Liver (tissue), 9 donors: ENCODE measurements around the gene GPR180. TPM values are rescaled to one million over a fixed set of nuclear protein-coding genes. Genes with fewer than 3 reads are reported as not detected.

Experiments used
- DNase-seq: peaks from one replicate; pipeline ENCODE4 v3.0.0-alpha.2; 2017; ENCODE audit warnings: low spot score
- H3K27ac ChIP-seq, 2 donors: one replicate each; pipeline ENCODE4 v1.7.0; 2013; ENCODE audit warnings: inconsistent platforms in 2 of 2, low read length in 2 of 2, control low read depth in 1 of 2, low read depth in 1 of 2, mild to moderate bottlenecking in 1 of 2
- H3K27me3 ChIP-seq, 4 donors: one replicate each; pipeline versions ENCODE4 v1.6.1 to v1.7.0; 2013; ENCODE audit warnings: low read length in 3 of 4, inconsistent platforms in 1 of 4, mild to moderate bottlenecking in 1 of 4, moderate library complexity in 1 of 4; ENCODE audit not compliant: control insufficient read depth in 4 of 4, insufficient read depth in 4 of 4
- H3K36me3 ChIP-seq, 4 donors: one replicate each; pipeline versions ENCODE4 v1.6.1 to v1.7.0; 2013; ENCODE audit warnings: low read length in 3 of 4, mild to moderate bottlenecking in 3 of 4, low read depth in 1 of 4, moderate library complexity in 1 of 4; ENCODE audit not compliant: control insufficient read depth in 4 of 4, insufficient read depth in 3 of 4
- H3K4me1 ChIP-seq, 4 donors: one replicate each; pipeline versions ENCODE4 v1.6.1 to v1.7.0; 2013; ENCODE audit warnings: low read length in 3 of 4, mild to moderate bottlenecking in 3 of 4, moderate library complexity in 1 of 4; ENCODE audit not compliant: control insufficient read depth in 4 of 4, insufficient read depth in 4 of 4
- H3K4me3 ChIP-seq, 3 donors: one replicate each; pipeline versions ENCODE4 v1.6.1 to v1.7.0; 2013; ENCODE audit warnings: low read length in 3 of 3, control low read depth in 1 of 3, low read depth in 1 of 3, mild to moderate bottlenecking in 1 of 3
- H3K9ac ChIP-seq, 2 donors: one replicate each; pipeline ENCODE4 v1.7.0; 2013; ENCODE audit warnings: low read length in 2 of 2, mild to moderate bottlenecking in 2 of 2, moderate library complexity in 2 of 2, control low read depth in 1 of 2, low read depth in 1 of 2
- H3K9me3 ChIP-seq, 4 donors: one replicate each; pipeline versions ENCODE4 v1.6.1 to v1.7.0; 2013; ENCODE audit warnings: low read length in 3 of 4; ENCODE audit not compliant: control insufficient read depth in 4 of 4
- EGR1 ChIP-seq, 2 donors: IDR thresholded peaks; 2 replicates each; pipeline ENCODE4 v1.6.1; 2016 to 2018; ENCODE audit warnings: antibody characterized with exemption in 2 of 2, low read depth in 2 of 2
- FOXA1 ChIP-seq: IDR thresholded peaks from 2 replicates; pipeline ENCODE4 v1.6.1; 2016; ENCODE audit warnings: antibody characterized with exemption
- FOXA2 ChIP-seq: IDR thresholded peaks from 2 replicates; pipeline ENCODE4 v1.6.1; 2016; ENCODE audit warnings: antibody characterized with exemption
- GABPA ChIP-seq, 2 donors: IDR thresholded peaks in 1 of 2; conservative IDR thresholded peaks in 1 of 2; 2 replicates each; pipeline ENCODE4 v1.6.1; 2016; ENCODE audit warnings: antibody characterized with exemption in 2 of 2, mild to moderate bottlenecking in 1 of 2, moderate library complexity in 1 of 2
- HNF4A ChIP-seq, 2 donors: conservative IDR thresholded peaks; 2 replicates each; pipeline ENCODE4 v1.6.1; 2016; ENCODE audit warnings: antibody characterized with exemption in 2 of 2, mild to moderate bottlenecking in 2 of 2
- HNF4G ChIP-seq: IDR thresholded peaks from 2 replicates; pipeline ENCODE4 v1.6.1; 2016; ENCODE audit warnings: antibody characterized with exemption
- JUND ChIP-seq, 2 donors: IDR thresholded peaks; 2 replicates each; pipeline ENCODE4 v1.6.1; 2016; ENCODE audit warnings: antibody characterized with exemption in 2 of 2
- NR2F2 ChIP-seq: IDR thresholded peaks from 2 replicates; pipeline ENCODE4 v1.6.1; 2016; ENCODE audit warnings: antibody characterized with exemption
- RAD21 ChIP-seq, 2 donors: IDR thresholded peaks; 2 replicates each; pipeline ENCODE4 v1.6.1; 2016; ENCODE audit warnings: antibody characterized with exemption in 2 of 2, mild to moderate bottlenecking in 2 of 2
- RXRA ChIP-seq, 2 donors: IDR thresholded peaks; 2 replicates each; pipeline ENCODE4 v1.6.1; 2017 to 2018; ENCODE audit warnings: antibody characterized with exemption in 2 of 2, mild to moderate bottlenecking in 1 of 2
- SP1 ChIP-seq: IDR thresholded peaks from 2 replicates; pipeline ENCODE4 v1.6.1; 2018; ENCODE audit warnings: antibody characterized with exemption, mild to moderate bottlenecking
- TAF1 ChIP-seq: conservative IDR thresholded peaks from 2 replicates; pipeline ENCODE4 v1.6.1; 2016; ENCODE audit warnings: antibody characterized with exemption, mild to moderate bottlenecking
- YY1 ChIP-seq: IDR thresholded peaks from 2 replicates; pipeline ENCODE4 v1.6.1; 2016; ENCODE audit warnings: antibody characterized with exemption, mild to moderate bottlenecking
- WGBS: extraction: QIAGEN DNeasy Blood & Tissue Kit; methylation state at CpG from one replicate; pipeline ENCODE4 v1.1.7; 2013; 5-methylcytosine and 5-hydroxymethylcytosine counted together
- polyA plus RNA-seq, 2 donors: library from polyadenylated mRNA; stranded (reverse) in 1 of 2; unstranded in 1 of 2; fragments of 200-250 nt in 1 of 2; fragments of >200 nt in 1 of 2; fragmentation: Nextera tagmentation in 1 of 2; extraction: Ambion mirVana in 1 of 2; gene quantifications; one replicate each; pipeline versions ENCODE4 v1.2.1 to v1.2.3, GENCODE V29; 2013 to 2015
- total RNA-seq, 2 donors: library from RNA; depleted of rRNA; stranded (reverse); fragments of >200 nt; gene quantifications; one replicate each; pipeline ENCODE4 v1.2.3, GENCODE V29; 2014
- TF ChIP-seq, protein P1 (sequence below): IDR thresholded peaks from 2 replicates; pipeline ENCODE4 v1.6.1; 2016; ENCODE audit warnings: antibody characterized with exemption
- TF ChIP-seq, protein P2 (sequence below): fragments of 150-350 bp; IDR thresholded peaks from 2 replicates; pipeline ENCODE4 v1.5.1; 2017; ENCODE audit warnings: improper control_type of control experiment, low read depth, low read length; ENCODE audit not compliant: missing input control
- TF ChIP-seq, protein P3 (sequence below): IDR thresholded peaks from 2 replicates; pipeline ENCODE4 v1.6.1; 2016; ENCODE audit warnings: antibody characterized with exemption
- TF ChIP-seq, protein P4 (sequence below): IDR thresholded peaks from 2 replicates; pipeline ENCODE4 v1.6.1; 2016; ENCODE audit warnings: antibody characterized with exemption, mild to moderate bottlenecking
- donor health status: healthy.
- donor health status: healthy.
- donor health status: healthy.
- donor health status: healthy.
- donor health status: healthy.

GPR180 gene
- total and polyA plus RNA-seq, 4 donors: 2.1 to 8.3 (median 2.8) TPM

DNA sequence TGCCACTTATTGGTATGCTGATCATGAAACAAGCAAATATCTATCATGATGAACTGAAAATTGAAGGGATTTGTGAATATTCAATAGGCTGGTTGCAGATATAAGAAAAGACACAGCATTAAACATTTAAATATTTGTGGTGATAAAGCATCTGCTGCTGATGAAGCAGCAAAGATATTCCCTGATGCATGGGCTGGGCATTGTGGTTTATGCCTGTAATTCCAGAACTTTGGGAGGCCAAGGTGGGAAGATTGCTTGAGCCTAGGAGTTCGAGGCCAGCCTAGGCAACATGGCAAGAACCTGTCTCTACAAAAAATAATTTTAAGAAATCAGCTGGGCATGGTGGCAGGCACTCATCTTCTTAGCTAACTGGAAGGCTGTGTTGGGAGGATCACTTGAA lies 54.5 kb downstream of the GPR180 start:
- H3K4me3 ChIP-seq: no peak overlapping the region
- TF ChIP-seq RAD21 (IDR thresholded peaks at IDR 0.05) (no peak), JUND (IDR thresholded peaks at IDR 0.05) (no peak), HNF4G (no peak), YY1 (no peak), SP1 (no peak), FOXA1 (no peak), NR2F2 (no peak), RXRA (IDR thresholded peaks at IDR 0.05) (no peak), EGR1 (IDR thresholded peaks at IDR 0.05; ENCODE audit: low read depth in 2 of 2) (no peak), GABPA (IDR thresholded peaks at IDR 0.05 in 1 of 2, conservative IDR thresholded peaks at IDR 0.05 in 1 of 2) (no peak), FOXA2 (no peak), TAF1 (no peak), HNF4A (conservative IDR thresholded peaks at IDR 0.05) (no peak)
- TF ChIP-seq, protein P1, sequence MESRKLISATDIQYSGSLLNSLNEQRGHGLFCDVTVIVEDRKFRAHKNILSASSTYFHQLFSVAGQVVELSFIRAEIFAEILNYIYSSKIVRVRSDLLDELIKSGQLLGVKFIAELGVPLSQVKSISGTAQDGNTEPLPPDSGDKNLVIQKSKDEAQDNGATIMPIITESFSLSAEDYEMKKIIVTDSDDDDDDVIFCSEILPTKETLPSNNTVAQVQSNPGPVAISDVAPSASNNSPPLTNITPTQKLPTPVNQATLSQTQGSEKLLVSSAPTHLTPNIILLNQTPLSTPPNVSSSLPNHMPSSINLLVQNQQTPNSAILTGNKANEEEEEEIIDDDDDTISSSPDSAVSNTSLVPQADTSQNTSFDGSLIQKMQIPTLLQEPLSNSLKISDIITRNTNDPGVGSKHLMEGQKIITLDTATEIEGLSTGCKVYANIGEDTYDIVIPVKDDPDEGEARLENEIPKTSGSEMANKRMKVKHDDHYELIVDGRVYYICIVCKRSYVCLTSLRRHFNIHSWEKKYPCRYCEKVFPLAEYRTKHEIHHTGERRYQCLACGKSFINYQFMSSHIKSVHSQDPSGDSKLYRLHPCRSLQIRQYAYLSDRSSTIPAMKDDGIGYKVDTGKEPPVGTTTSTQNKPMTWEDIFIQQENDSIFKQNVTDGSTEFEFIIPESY: no peak
- TF ChIP-seq, protein P2, sequence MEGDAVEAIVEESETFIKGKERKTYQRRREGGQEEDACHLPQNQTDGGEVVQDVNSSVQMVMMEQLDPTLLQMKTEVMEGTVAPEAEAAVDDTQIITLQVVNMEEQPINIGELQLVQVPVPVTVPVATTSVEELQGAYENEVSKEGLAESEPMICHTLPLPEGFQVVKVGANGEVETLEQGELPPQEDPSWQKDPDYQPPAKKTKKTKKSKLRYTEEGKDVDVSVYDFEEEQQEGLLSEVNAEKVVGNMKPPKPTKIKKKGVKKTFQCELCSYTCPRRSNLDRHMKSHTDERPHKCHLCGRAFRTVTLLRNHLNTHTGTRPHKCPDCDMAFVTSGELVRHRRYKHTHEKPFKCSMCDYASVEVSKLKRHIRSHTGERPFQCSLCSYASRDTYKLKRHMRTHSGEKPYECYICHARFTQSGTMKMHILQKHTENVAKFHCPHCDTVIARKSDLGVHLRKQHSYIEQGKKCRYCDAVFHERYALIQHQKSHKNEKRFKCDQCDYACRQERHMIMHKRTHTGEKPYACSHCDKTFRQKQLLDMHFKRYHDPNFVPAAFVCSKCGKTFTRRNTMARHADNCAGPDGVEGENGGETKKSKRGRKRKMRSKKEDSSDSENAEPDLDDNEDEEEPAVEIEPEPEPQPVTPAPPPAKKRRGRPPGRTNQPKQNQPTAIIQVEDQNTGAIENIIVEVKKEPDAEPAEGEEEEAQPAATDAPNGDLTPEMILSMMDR: no peak
- TF ChIP-seq, protein P3, sequence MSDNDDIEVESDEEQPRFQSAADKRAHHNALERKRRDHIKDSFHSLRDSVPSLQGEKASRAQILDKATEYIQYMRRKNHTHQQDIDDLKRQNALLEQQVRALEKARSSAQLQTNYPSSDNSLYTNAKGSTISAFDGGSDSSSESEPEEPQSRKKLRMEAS: no peak
- TF ChIP-seq, protein P4, sequence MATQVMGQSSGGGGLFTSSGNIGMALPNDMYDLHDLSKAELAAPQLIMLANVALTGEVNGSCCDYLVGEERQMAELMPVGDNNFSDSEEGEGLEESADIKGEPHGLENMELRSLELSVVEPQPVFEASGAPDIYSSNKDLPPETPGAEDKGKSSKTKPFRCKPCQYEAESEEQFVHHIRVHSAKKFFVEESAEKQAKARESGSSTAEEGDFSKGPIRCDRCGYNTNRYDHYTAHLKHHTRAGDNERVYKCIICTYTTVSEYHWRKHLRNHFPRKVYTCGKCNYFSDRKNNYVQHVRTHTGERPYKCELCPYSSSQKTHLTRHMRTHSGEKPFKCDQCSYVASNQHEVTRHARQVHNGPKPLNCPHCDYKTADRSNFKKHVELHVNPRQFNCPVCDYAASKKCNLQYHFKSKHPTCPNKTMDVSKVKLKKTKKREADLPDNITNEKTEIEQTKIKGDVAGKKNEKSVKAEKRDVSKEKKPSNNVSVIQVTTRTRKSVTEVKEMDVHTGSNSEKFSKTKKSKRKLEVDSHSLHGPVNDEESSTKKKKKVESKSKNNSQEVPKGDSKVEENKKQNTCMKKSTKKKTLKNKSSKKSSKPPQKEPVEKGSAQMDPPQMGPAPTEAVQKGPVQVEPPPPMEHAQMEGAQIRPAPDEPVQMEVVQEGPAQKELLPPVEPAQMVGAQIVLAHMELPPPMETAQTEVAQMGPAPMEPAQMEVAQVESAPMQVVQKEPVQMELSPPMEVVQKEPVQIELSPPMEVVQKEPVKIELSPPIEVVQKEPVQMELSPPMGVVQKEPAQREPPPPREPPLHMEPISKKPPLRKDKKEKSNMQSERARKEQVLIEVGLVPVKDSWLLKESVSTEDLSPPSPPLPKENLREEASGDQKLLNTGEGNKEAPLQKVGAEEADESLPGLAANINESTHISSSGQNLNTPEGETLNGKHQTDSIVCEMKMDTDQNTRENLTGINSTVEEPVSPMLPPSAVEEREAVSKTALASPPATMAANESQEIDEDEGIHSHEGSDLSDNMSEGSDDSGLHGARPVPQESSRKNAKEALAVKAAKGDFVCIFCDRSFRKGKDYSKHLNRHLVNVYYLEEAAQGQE: no peak
- H3K27ac ChIP-seq: no peak overlapping the region
- WGBS: 81% methylated on average over 1 of the region's 1 CpG
- H3K9me3 ChIP-seq: no peaks in the 10 kb centered on the region
- H3K9ac ChIP-seq: no peak overlapping the region
- DNase-seq: no peak
- no peaks in the 10 kb centered on the region for H3K36me3 ChIP-seq
- no peaks in the 10 kb centered on the region for H3K27me3 ChIP-seq
- H3K4me1 ChIP-seq: no peaks in the 10 kb centered on the region

DNA sequence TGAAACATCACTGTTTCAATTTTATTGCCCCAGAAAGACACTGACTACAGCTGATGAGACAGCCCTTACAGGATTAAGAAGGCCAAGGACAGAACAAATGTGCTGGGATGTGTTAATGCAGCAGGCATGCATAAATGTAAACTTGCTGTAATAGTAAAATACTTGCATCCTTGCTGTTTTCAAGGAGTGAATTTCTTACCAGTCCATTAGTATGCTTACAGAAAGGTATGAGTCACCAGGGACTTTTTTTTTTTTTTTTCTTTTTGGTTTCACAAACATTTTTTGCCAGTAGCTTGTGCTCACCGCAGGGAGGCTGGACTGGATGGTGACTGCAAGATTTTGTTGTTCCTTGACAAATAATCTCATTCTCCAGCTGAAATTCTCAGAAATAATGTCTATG lies 55.1 kb downstream of the GPR180 start:
- H3K4me1 ChIP-seq: no peaks in the 10 kb centered on the region
- no peak for DNase-seq
- H3K27me3 ChIP-seq: no peaks in the 10 kb centered on the region
- H3K9ac ChIP-seq: no peak overlapping the region
- no peaks in the 10 kb centered on the region for H3K36me3 ChIP-seq
- WGBS: 90% methylated on average over 1 of the region's 1 CpG
- no peaks in the 10 kb centered on the region for H3K9me3 ChIP-seq
- H3K4me3 ChIP-seq: no peak overlapping the region
- H3K27ac ChIP-seq: no peak overlapping the region
- no peak for TF ChIP-seq GABPA (IDR thresholded peaks at IDR 0.05 in 1 of 2, conservative IDR thresholded peaks at IDR 0.05 in 1 of 2)
- no peak for TF ChIP-seq EGR1 (IDR thresholded peaks at IDR 0.05; ENCODE audit: low read depth in 2 of 2)
- TF ChIP-seq, protein P3: no peak
- no peak for TF ChIP-seq FOXA1
- no peak for TF ChIP-seq SP1
- no peak for TF ChIP-seq TAF1
- TF ChIP-seq JUND (IDR thresholded peaks at IDR 0.05): no peak
- no peak for TF ChIP-seq RAD21 (IDR thresholded peaks at IDR 0.05)
- TF ChIP-seq, protein P2: no peak
- TF ChIP-seq, protein P1: no peak
- no peak for TF ChIP-seq YY1
- TF ChIP-seq HNF4G: no peak
